Tibial nerve (tissue), 4 donors: Measurements from ENCODE around the gene ZBTB39.

Source experiments
- CTCF ChIP-seq, 5 experiments: fragments of 200-600 bp in 3 of 5; fragments of 450-650 bp in 2 of 5; sonication (generic) in 3 of 5; IDR thresholded peaks; one replicate each; pipeline ENCODE4 v1.5.1; 2016 to 2019; ENCODE audit warnings: antibody characterized with exemption in 5 of 5, mild to moderate bottlenecking in 3 of 5, moderate library complexity in 2 of 5
- EP300 ChIP-seq, 2 donors: sonication (generic); formaldehyde crosslinking; IDR thresholded peaks; one replicate each; pipeline ENCODE4 v1.6.1; 2017; ENCODE audit warnings: antibody characterized with exemption in 2 of 2, mild to moderate bottlenecking in 1 of 2
- POLR2A ChIP-seq, 2 donors: fragments of 450-650 bp; IDR thresholded peaks; one replicate each; pipeline ENCODE4 v1.6.1; 2017; ENCODE audit warnings: antibody characterized with exemption in 2 of 2, mild to moderate bottlenecking in 2 of 2, moderate library complexity in 2 of 2

GRCh38 chr12:57031138-57031725 is 24.9 kb upstream of the ZBTB39 start:
- TF ChIP-seq POLR2A (IDR thresholded peaks at IDR 0.05) (no peak), CTCF (IDR thresholded peaks at IDR 0.05) (no peak), EP300 (IDR thresholded peaks at IDR 0.05) (no peak)
